Type B pancreatic cell (in vitro differentiated cells): ENCODE data around the gene ZNF883. TPM values are rescaled to one million over a fixed set of nuclear protein-coding genes. Genes with fewer than 3 reads are reported as not detected.

Source experiments
- DNase-seq: peaks from one replicate; pipeline ENCODE4 v3.0.0; 2021; ENCODE audit warnings: mixed read lengths; ENCODE audit not compliant: unreplicated experiment; ENCODE audit errors: extremely low spot score
- H3K27ac Mint-ChIP-seq: 2 replicates; pipeline ENCODE4 v1.8.0; 2021; ENCODE audit warnings: mild to moderate bottlenecking, mixed read lengths
- H3K27me3 Mint-ChIP-seq: 2 replicates; pipeline ENCODE4 v1.8.0; 2021; ENCODE audit warnings: mixed read lengths
- H3K36me3 Mint-ChIP-seq: 2 replicates; pipeline ENCODE4 v1.8.0; 2021; ENCODE audit warnings: mixed read lengths
- H3K4me1 Mint-ChIP-seq: one replicate; pipeline ENCODE4 v1.8.0; 2021; ENCODE audit warnings: mixed read lengths; ENCODE audit not compliant: unreplicated experiment
- H3K4me3 Mint-ChIP-seq: 2 replicates; pipeline ENCODE4 v1.8.0; 2021; ENCODE audit warnings: mild to moderate bottlenecking, mixed read lengths
- H3K9me3 Mint-ChIP-seq: 2 replicates; pipeline ENCODE4 v1.8.0; 2021; ENCODE audit warnings: mixed read lengths
- CTCF ChIP-seq: fragments of 200-600 bp; sonication (generic); conservative IDR thresholded peaks from 2 replicates; pipeline ENCODE4 v1.5.0; 2021; ENCODE audit warnings: antibody characterized with exemption, mild to moderate bottlenecking
- total RNA-seq: library from RNA; stranded (reverse); gene quantifications from 2 replicates; pipeline ENCODE4 v1.2.1, GENCODE V29; 2021; ENCODE audit warnings: low replicate concordance

The ZNF883 gene
- total RNA-seq, 1 donor from 2014 or later, result 7.9 TPM

GRCh38 chr9:112997236-112997941, 14.6 kb downstream of the ZNF883 start:
- Mint-ChIP-seq H3K36me3 (peaks cover 54% of the 10 kb centered on the region), H3K9me3 (peaks cover 41% of the 10 kb centered on the region), H3K27me3 (no peaks in the 10 kb centered on the region), H3K4me1 (no peaks in the 10 kb centered on the region), H3K27ac (no peak overlapping the region), H3K4me3 (no peak overlapping the region)
- no peak for DNase-seq
- no peak for TF ChIP-seq CTCF

- no peaks in the 10 kb centered on the region for H3K9me3 Mint-ChIP-seq
- H3K27ac Mint-ChIP-seq, result no peak overlapping the region
- TF ChIP-seq CTCF, result peak; percentile 54
- H3K36me3 Mint-ChIP-seq, result no peaks in the 10 kb centered on the region
- no peaks in the 10 kb centered on the region for H3K4me1 Mint-ChIP-seq
- peaks cover 27% of the 10 kb centered on the region for H3K27me3 Mint-ChIP-seq
- DNase-seq, result no peak
- no peak overlapping the region for H3K4me3 Mint-ChIP-seq
Measured at GRCh38 chr9:112971415-112971814, 40.6 kb downstream of the ZNF883 start.

- no peak overlapping the region for H3K4me3 Mint-ChIP-seq
- peaks cover 27% of the 10 kb centered on the region for H3K27me3 Mint-ChIP-seq
- peak; percentile 20 for TF ChIP-seq CTCF
- H3K9me3 Mint-ChIP-seq, result no peaks in the 10 kb centered on the region
- H3K36me3 Mint-ChIP-seq, result no peaks in the 10 kb centered on the region
- H3K4me1 Mint-ChIP-seq, result no peaks in the 10 kb centered on the region
- H3K27ac Mint-ChIP-seq, result no peak overlapping the region
- DNase-seq, result no peak
Measured at GRCh38 chr9:112970939-112971338, 41.1 kb downstream of the ZNF883 start.

- no peak for TF ChIP-seq CTCF
- Mint-ChIP-seq H3K4me3 (no peak overlapping the region), H3K36me3 (no peaks in the 10 kb centered on the region), H3K27me3 (peaks cover 27% of the 10 kb centered on the region), H3K4me1 (no peaks in the 10 kb centered on the region), H3K9me3 (no peaks in the 10 kb centered on the region), H3K27ac (no peak overlapping the region)
- DNase-seq, result no peak
Measured at GRCh38 chr9:112969730-112970129, 42.3 kb downstream of the ZNF883 start.

- Mint-ChIP-seq H3K9me3 (no peaks in the 10 kb centered on the region), H3K27me3 (peaks cover 58% of the 10 kb centered on the region), H3K27ac (no peak overlapping the region), H3K4me1 (no peaks in the 10 kb centered on the region), H3K36me3 (no peaks in the 10 kb centered on the region), H3K4me3 (no peak overlapping the region)
- TF ChIP-seq CTCF, result no peak
- DNase-seq, result no peak
Measured at GRCh38 chr9:112955550-112955949, 56.4 kb downstream of the ZNF883 start.
